Coronary artery (tissue), 2 donors: ENCODE measurements around the gene GRID2.

ENCODE experiments used
- DNase-seq: peaks from one replicate; pipeline ENCODE4 v3.0.0-alpha.2; 2017; ENCODE audit warnings: low spot score
- H3K27ac ChIP-seq, 2 donors: fragments of 200-600 bp; sonication (generic); one replicate each; pipeline ENCODE4 v1.5.1; 2016 to 2019
- H3K4me3 ChIP-seq: fragments of 200-600 bp; sonication (generic); 2 replicates; pipeline ENCODE4 v1.5.1; 2016; ENCODE audit warnings: mild to moderate bottlenecking, moderate library complexity
- TF ChIP-seq, protein P1 (sequence below): fragments of 200-600 bp; sonication (generic); IDR thresholded peaks from one replicate; pipeline ENCODE4 v1.5.1; 2019; ENCODE audit warnings: antibody characterized with exemption

Gene GRID2

DNA sequence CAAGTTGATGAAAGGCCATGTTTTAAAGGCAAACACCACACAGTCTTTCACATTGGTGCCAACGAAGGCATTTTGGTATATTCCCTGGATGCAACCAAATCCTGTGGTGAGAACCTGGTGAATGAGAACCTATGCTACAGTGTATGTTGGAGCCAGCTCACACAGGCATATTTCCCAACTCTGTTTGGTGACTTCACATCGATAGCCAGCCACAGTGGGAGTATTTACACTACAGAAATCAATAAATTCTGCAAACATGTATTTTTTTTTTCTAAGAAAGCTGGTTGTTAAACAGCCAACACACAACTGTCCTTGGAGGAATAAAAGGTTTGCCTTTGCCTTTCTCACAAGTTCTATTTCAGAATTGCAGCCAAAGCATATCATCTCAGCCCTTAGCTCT is 691.0 kb downstream of the GRID2 start:
- Histone ChIP-seq H3K4me3 (no peak overlapping the region), H3K27ac (no peak overlapping the region)
- no peak for DNase-seq
- TF ChIP-seq, protein P1, sequence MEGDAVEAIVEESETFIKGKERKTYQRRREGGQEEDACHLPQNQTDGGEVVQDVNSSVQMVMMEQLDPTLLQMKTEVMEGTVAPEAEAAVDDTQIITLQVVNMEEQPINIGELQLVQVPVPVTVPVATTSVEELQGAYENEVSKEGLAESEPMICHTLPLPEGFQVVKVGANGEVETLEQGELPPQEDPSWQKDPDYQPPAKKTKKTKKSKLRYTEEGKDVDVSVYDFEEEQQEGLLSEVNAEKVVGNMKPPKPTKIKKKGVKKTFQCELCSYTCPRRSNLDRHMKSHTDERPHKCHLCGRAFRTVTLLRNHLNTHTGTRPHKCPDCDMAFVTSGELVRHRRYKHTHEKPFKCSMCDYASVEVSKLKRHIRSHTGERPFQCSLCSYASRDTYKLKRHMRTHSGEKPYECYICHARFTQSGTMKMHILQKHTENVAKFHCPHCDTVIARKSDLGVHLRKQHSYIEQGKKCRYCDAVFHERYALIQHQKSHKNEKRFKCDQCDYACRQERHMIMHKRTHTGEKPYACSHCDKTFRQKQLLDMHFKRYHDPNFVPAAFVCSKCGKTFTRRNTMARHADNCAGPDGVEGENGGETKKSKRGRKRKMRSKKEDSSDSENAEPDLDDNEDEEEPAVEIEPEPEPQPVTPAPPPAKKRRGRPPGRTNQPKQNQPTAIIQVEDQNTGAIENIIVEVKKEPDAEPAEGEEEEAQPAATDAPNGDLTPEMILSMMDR = no peak

DNA sequence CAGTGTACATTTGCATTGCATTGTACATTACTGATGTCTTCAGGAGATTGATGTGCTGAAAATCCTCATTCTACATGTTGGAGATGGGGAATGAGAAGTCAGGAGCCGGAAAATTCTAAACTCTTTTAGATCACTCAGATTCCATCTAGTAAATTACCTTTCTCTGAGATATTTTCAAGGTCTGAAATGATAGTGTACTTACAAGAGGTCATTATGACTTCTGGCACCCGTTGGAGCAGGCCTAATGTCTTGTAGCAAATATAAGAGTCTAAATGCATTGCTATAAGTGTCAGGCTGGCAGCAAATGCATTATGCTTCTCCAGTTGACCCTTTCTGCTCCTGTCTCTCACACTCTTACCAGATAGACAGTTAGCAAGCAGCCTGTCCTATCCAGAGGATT is 692.8 kb downstream of the GRID2 start:
- TF ChIP-seq, protein P1 = no peak
- H3K27ac ChIP-seq = no peak overlapping the region
- H3K4me3 ChIP-seq = no peak overlapping the region
- no peak for DNase-seq

DNA sequence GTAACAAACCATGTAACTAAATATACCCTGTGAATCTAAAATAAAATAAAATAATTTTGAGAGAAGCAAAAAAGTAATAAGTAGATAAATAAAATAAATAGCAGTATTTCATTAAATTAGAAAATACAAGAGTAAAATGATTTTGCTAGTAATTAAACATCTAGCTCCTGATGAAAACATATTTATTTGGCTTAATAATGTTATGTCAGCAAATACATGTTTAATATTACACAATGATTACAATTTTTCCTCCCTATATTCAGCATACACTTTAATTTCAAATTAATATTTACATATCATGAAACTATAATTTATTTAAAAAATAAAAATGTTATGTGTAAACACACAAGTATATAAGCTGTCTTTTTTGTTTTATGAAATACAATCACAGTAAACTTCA is 697.1 kb downstream of the GRID2 start:
- DNase-seq = no peak
- TF ChIP-seq, protein P1 = no peak

DNA sequence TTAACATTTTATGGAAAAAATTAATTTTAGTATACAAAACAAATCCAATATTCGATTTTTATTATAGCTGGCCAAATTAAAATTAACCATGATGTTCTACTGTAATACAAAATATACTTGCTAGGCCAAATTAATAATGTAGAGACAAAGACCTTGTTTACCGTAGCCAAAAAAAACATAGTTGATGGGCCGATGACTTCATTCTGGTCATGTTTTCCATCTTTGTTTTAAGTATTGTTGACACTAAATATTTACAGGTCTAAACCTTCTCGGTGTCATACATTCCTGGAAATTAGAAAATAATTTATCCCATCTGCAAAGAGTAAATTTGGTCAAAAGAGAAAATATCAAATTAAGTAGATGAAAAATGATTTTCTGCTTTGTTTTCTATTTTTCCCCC is 698.5 kb downstream of the GRID2 start:
- no peak overlapping the region for H3K4me3 ChIP-seq
- TF ChIP-seq, protein P1 = no peak
- H3K27ac ChIP-seq = no peak overlapping the region
- DNase-seq = no peak

More for the DNA sequence above, 697.1 kb downstream of the GRID2 start:
- H3K27ac ChIP-seq = no peak overlapping the region
- no peak overlapping the region for H3K4me3 ChIP-seq

DNA sequence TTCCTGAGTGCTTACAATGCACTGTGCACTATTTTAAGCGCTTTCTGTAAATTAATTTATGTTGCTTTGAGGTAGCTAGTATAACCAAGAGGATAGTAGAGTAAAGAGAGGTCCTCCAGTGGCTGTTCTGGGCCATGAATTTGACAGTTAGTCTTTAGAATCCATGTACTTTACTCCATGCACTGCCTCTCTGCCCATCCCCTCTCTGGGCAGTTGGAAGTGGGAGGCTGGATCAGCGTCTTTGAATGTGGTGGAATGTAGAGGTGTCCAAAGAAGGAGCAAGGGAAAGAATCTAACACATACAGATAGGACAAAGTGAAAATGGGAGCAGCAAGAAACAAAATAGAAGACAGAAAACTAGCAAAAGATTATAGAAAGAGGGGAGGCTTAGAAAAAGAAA is 712.6 kb downstream of the GRID2 start:
- Histone ChIP-seq H3K4me3 (no peak overlapping the region), H3K27ac (no peak overlapping the region)
- TF ChIP-seq, protein P1 = no peak
- no peak for DNase-seq

DNA sequence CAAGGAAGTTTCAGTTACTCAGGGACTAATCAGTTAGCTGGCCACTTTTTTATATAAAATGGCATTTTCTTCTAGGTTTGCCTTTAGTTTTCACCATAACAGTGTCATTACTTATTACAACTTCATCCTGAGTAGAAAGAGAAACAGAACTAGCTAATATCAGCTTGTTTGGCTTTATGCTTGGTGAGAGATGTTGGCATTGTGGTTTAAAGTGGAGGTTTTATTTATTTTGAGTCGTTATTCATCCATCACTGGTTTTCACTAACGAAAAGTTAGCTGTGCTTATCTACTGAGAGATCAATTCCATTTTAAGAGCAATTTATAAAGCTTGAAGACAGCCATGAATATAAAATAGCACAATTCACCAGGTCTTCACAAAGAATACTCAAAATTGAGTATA is 714.5 kb downstream of the GRID2 start:
- no peak overlapping the region for H3K27ac ChIP-seq
- H3K4me3 ChIP-seq = no peak overlapping the region
- no peak for DNase-seq
- TF ChIP-seq, protein P1 = no peak

DNA sequence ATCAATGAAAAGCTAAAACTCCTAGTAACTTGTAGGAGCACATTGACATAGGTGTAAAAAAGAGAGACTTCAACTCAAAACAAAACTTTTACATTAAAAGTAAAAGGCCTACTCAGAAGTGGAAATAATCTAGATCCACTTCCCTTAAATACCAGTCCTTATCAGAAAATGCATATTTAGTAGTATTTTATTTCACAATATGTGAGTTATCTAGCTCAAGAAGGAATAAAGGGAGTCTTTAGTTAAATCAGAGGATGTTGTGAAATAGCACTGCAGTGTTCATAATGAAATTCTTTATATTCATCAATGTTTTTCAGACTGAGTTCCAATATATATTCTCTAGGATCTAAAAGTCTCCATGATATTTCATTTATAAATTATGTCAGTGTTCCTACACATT is 715.0 kb downstream of the GRID2 start:
- TF ChIP-seq, protein P1 = no peak
- Histone ChIP-seq H3K4me3 (no peak overlapping the region), H3K27ac (no peak overlapping the region)
- DNase-seq = no peak
